Measurements from ENCODE around the gene RSPRY1. TPM values are rescaled to one million over a fixed set of nuclear protein-coding genes. Genes with fewer than 3 reads are reported as not detected.
"Not testable (repeated sequence)": the region's sequence is repeated elsewhere in the genome, so short reads cannot be mapped to it uniquely, and the experiment has no call there.

Gene RSPRY1
- total and polyA plus RNA-seq, 2 of the 4 experiments (the other 2 are of a cell fraction) = 25.2 to 62.2 TPM

DNA sequence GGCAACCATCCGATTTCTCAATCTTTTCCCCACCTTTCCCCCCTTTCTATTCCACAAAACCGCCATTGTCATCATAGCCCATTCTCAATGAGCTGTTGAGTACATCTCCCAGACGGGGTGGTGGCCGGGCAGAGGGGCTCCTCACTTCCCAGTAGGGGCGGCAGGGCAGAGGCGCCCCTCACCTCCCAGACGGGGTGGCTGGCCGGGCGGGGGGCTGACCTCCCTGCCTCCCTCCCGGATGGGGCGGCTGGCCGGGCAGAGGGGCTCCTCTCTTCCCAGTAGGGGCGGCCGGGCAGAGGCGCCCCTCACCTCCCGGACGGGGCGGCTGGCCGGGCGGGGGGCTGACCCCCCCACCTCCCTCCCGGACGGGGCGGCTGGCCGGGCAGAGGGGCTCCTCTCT lies 14.2 kb downstream of the RSPRY1 start:
- H4K91ac ChIP-seq (ENCODE audit: insufficient read depth, low read depth, low read length); H2AK5ac ChIP-seq (ENCODE audit: low read depth, low read length); intact Hi-C loops (cut with micrococcal nuclease); H3K27me3 ChIP-seq (ENCODE audit: control insufficient read depth, insufficient read depth, low read length); in situ Hi-C loops (cut with MboI; ENCODE audit: low sequenced_read_pairs); H2BK15ac ChIP-seq (ENCODE audit: low read depth, low read length); H3K9ac ChIP-seq (ENCODE audit: low read depth, low read length); H3K56ac ChIP-seq (ENCODE audit: extremely low read depth, insufficient read depth, low read length); H2BK120ac ChIP-seq (ENCODE audit: low read depth, low read length); H3K18ac ChIP-seq (ENCODE audit: low read depth, low read length); H4K5ac ChIP-seq (ENCODE audit: low read depth, low read length); DNase-seq; H3K4ac ChIP-seq (ENCODE audit: low read depth, low read length); H3K23ac ChIP-seq (ENCODE audit: low read depth, low read length); dilution Hi-C loops (cut with HindIII; ENCODE audit: low sequenced_read_pairs, unreplicated experiment); H3K9me3 ChIP-seq (ENCODE audit: control insufficient read depth, insufficient read depth, low read length); H3K4me1 ChIP-seq (ENCODE audit: control insufficient read depth, insufficient read depth, low read length); H3K9me1 ChIP-seq (ENCODE audit: insufficient read depth, low read length); H4K20me1 ChIP-seq (ENCODE audit: insufficient read depth, low read length); H3K36me3 ChIP-seq (ENCODE audit: control insufficient read depth, insufficient read depth, low read length); H4K8ac ChIP-seq (ENCODE audit: low read depth in 2 of 2, low read length in 2 of 2); CTCF ChIA-PET; ATAC-seq (ENCODE audit: low read depth); POLR2A ChIA-PET (ENCODE audit: unreplicated experiment); H3K4me3 ChIP-seq (ENCODE audit: insufficient read depth, low read depth, low read length); H2AFZ ChIP-seq (replicated peaks; ENCODE audit: low read length, poor library complexity); H2AK9ac ChIP-seq (replicated peaks; ENCODE audit: low read depth, low read length, poor library complexity); H3K14ac ChIP-seq (replicated peaks; ENCODE audit: low read depth, low read length); H2BK20ac ChIP-seq (ENCODE audit: low read depth, low read length); H3K4me2 ChIP-seq (ENCODE audit: low read depth, low read length); H3K27ac ChIP-seq (ENCODE audit: insufficient read depth, low read length); H2BK5ac ChIP-seq (ENCODE audit: low read depth, low read length, poor library complexity, severe bottlenecking); BruUV-seq (replicated peaks): not testable (repeated sequence)
- peaks cover 24 to 48% of the 10 kb centered on the region in 2 experiments for H3K79me1 ChIP-seq (ENCODE audit: low read depth in 1 of 2, low read length in 2 of 2)
- WGBS, 2 experiments (ENCODE audit: extremely low coverage in 2 of 2, insufficient read length in 1 of 2) = no CpG with 5 or more reads among the region's 24 CpGs

DNA sequence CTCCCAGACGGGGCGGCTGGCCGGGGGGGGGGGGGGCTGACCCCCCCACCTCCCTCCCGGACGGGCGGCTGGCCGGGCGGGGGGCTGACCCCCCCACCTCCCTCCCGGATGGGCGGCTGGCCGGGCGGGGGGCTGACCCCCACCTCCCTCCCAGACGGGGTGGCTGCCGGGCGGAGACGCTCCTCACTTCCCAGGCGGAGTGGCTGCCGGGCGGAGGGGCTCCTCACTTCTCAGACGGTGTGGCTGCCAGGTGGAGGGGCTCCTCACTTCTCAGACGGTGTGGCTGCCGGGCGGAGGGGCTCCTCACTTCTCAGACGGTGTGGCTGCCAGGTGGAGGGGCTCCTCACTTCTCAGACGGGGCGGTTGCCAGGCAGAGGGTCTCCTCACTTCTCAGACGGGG lies 14.8 kb downstream of the RSPRY1 start:
- peaks cover 26 to 44% of the 10 kb centered on the region in 2 experiments for H3K79me1 ChIP-seq (ENCODE audit: low read depth in 1 of 2, low read length in 2 of 2)
- H3K18ac ChIP-seq (ENCODE audit: low read depth, low read length); H3K14ac ChIP-seq (replicated peaks; ENCODE audit: low read depth, low read length); H2BK15ac ChIP-seq (ENCODE audit: low read depth, low read length); H3K4me3 ChIP-seq (ENCODE audit: insufficient read depth, low read depth, low read length); intact Hi-C loops (cut with micrococcal nuclease); BruUV-seq (replicated peaks); H2BK120ac ChIP-seq (ENCODE audit: low read depth, low read length); H3K27ac ChIP-seq (ENCODE audit: insufficient read depth, low read length); ATAC-seq (ENCODE audit: low read depth); DNase-seq; dilution Hi-C loops (cut with HindIII; ENCODE audit: low sequenced_read_pairs, unreplicated experiment); H4K5ac ChIP-seq (ENCODE audit: low read depth, low read length); H3K56ac ChIP-seq (ENCODE audit: extremely low read depth, insufficient read depth, low read length); H3K4ac ChIP-seq (ENCODE audit: low read depth, low read length); H3K9me1 ChIP-seq (ENCODE audit: insufficient read depth, low read length); H3K9me3 ChIP-seq (ENCODE audit: control insufficient read depth, insufficient read depth, low read length); H3K4me1 ChIP-seq (ENCODE audit: control insufficient read depth, insufficient read depth, low read length); H2BK5ac ChIP-seq (ENCODE audit: low read depth, low read length, poor library complexity, severe bottlenecking); H2BK20ac ChIP-seq (ENCODE audit: low read depth, low read length); H4K8ac ChIP-seq (ENCODE audit: low read depth in 2 of 2, low read length in 2 of 2); H3K4me2 ChIP-seq (ENCODE audit: low read depth, low read length); H3K23ac ChIP-seq (ENCODE audit: low read depth, low read length); H3K27me3 ChIP-seq (ENCODE audit: control insufficient read depth, insufficient read depth, low read length); H4K91ac ChIP-seq (ENCODE audit: insufficient read depth, low read depth, low read length); H2AK5ac ChIP-seq (ENCODE audit: low read depth, low read length); CTCF ChIA-PET; H2AK9ac ChIP-seq (replicated peaks; ENCODE audit: low read depth, low read length, poor library complexity); POLR2A ChIA-PET (ENCODE audit: unreplicated experiment); in situ Hi-C loops (cut with MboI; ENCODE audit: low sequenced_read_pairs); H2AFZ ChIP-seq (replicated peaks; ENCODE audit: low read length, poor library complexity); H4K20me1 ChIP-seq (ENCODE audit: insufficient read depth, low read length); H3K9ac ChIP-seq (ENCODE audit: low read depth, low read length): not testable (repeated sequence)
- no CpG with 5 or more reads among the region's 27 CpGs for WGBS, 2 experiments (ENCODE audit: extremely low coverage in 2 of 2, insufficient read length in 1 of 2)
- H3K36me3 ChIP-seq (ENCODE audit: control insufficient read depth, insufficient read depth, low read length) = peaks cover 10% of the 10 kb centered on the region
